HTR-8/SVneo (cell line): ENCODE data around the gene CAMK1D.

Source experiments
- DNase-seq: peaks from one replicate; pipeline ENCODE4 v3.0.0; 2011; ENCODE audit warnings: low spot score, mixed read lengths; ENCODE audit not compliant: insufficient read length
- FAIRE-seq: peaks from 2 replicates; lab custom pipeline; 2011; peaks lifted over from hg19 to GRCh38; lab: Jason Lieb, UNC

The CAMK1D gene

GRCh38 chr10:12819656-12820055 lies 470.3 kb downstream of the CAMK1D start:
- no peak for FAIRE-seq
- no peak for DNase-seq

GRCh38 chr10:12822126-12822892 lies 473.0 kb downstream of the CAMK1D start:
- FAIRE-seq = no peak
- no peak for DNase-seq

- FAIRE-seq (no peak), DNase-seq (no peak)
Observed at GRCh38 chr10:12822893-12823170, 473.5 kb downstream of the CAMK1D start.

- DNase-seq (no peak), FAIRE-seq (no peak)
Observed at GRCh38 chr10:12823328-12823727, 474.0 kb downstream of the CAMK1D start.

GRCh38 chr10:12825260-12825849 lies 476.0 kb downstream of the CAMK1D start:
- DNase-seq (peak; percentile 15), FAIRE-seq (no peak)

GRCh38 chr10:12826800-12827372 lies 477.5 kb downstream of the CAMK1D start:
- no peak for DNase-seq
- FAIRE-seq = no peak

GRCh38 chr10:12828736-12829135 lies 479.4 kb downstream of the CAMK1D start:
- FAIRE-seq = no peak
- no peak for DNase-seq

- FAIRE-seq (no peak), DNase-seq (no peak)
Observed at GRCh38 chr10:12829831-12830390, 480.6 kb downstream of the CAMK1D start.

- DNase-seq (no peak), FAIRE-seq (no peak)
Observed at GRCh38 chr10:12832096-12832495, 482.7 kb downstream of the CAMK1D start.

GRCh38 chr10:12833451-12833850 lies 484.1 kb downstream of the CAMK1D start:
- DNase-seq = no peak
- FAIRE-seq = no peak

GRCh38 chr10:12834116-12834665 lies 484.8 kb downstream of the CAMK1D start:
- FAIRE-seq (no peak), DNase-seq (no peak)

GRCh38 chr10:12834721-12835120 lies 485.4 kb downstream of the CAMK1D start:
- DNase-seq = no peak
- FAIRE-seq = no peak

- DNase-seq (no peak), FAIRE-seq (no peak)
Observed at GRCh38 chr10:12835709-12836108, 486.4 kb downstream of the CAMK1D start.

- FAIRE-seq (no peak), DNase-seq (no peak)
Observed at GRCh38 chr10:12838366-12838765, 489.0 kb downstream of the CAMK1D start.

GRCh38 chr10:12838995-12839927 lies 489.9 kb downstream of the CAMK1D start:
- FAIRE-seq (no peak), DNase-seq (no peak)

GRCh38 chr10:12839941-12840611 lies 490.7 kb downstream of the CAMK1D start:
- FAIRE-seq (no peak), DNase-seq (no peak)

GRCh38 chr10:12841426-12841825 lies 492.1 kb downstream of the CAMK1D start:
- FAIRE-seq (no peak), DNase-seq (no peak)

GRCh38 chr10:12841826-12842225 lies 492.5 kb downstream of the CAMK1D start:
- DNase-seq (no peak), FAIRE-seq (no peak)

GRCh38 chr10:12842310-12842709 lies 493.0 kb downstream of the CAMK1D start:
- no peak for FAIRE-seq
- no peak for DNase-seq
